HCT116 (cell line): ENCODE results near the gene SHANK2.

Experiments
- CTCF ChIP-seq, 3 experiments: fragments of 200-600 bp in 1 of 3; sonication (generic) in 1 of 3; IDR thresholded peaks in 2 of 3; conservative IDR thresholded peaks in 1 of 3; 2 replicates each; pipeline ENCODE4 v1.5.1; 2012 to 2017; ENCODE audit warnings: low read depth in 2 of 3, low read length in 2 of 3, antibody characterized with exemption in 1 of 3, borderline replicate concordance in 1 of 3, control low read depth in 1 of 3, mild to moderate bottlenecking in 1 of 3, mixed read lengths in 1 of 3, mixed run types in 1 of 3, moderate library complexity in 1 of 3; ENCODE audit not compliant: insufficient read depth in 1 of 3
- REST ChIP-seq: IDR thresholded peaks from 2 replicates; pipeline ENCODE4 v1.6.1; 2012; ENCODE audit warnings: low read depth

GRCh38 chr11:71298761-71299181 is 46.4 kb upstream of the SHANK2 start:
- TF ChIP-seq CTCF (IDR thresholded peaks at IDR 0.05 in 2 of 3, conservative IDR thresholded peaks at IDR 0.05 in 1 of 3; ENCODE audit: borderline replicate concordance in 1 of 3, insufficient read depth in 1 of 3, low read depth in 2 of 3, low read length in 2 of 3), result no peak
- TF ChIP-seq REST, result no peak
